ENCODE results near the gene ZNF92.
"Not testable (repeated sequence)": the region's sequence is repeated elsewhere in the genome, so short reads cannot be mapped to it uniquely, and the experiment has no call there.

Gene ZNF92

DNA sequence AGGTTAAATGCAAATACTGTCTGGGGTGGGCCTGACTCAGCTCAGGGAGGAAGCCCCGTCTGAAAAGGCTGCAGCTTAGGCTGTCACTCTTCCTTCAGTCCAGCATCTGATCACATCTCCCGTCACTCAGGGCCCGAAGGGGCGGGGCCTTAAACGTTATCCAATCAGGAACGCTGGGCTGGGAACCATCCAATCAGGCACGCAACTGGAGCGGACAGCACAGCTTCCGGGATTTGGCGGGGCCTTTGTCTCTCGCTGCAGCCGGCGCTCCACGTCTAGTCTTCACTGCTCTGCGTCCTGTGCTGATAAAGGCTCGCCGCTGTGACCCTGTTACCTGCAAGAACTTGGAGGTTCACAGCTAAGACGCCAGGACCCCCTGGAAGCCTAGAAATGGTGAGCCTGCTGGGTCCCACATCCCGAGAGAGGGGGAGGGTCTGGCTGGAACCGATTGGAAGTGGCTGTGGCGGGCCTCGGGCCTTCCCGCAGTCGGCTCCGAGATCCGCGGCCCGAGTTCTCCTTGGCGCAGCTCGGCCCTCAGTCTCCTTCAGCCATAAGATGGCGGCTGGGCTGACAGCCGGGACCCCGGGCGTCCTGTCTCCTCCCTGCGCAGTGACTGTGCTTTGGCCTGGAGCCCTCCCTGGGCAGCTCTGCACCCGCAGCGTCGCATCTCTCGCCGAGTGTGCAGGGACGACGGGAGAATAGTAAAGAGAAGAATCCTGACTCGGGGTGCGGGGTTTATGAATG lies at the start of gene ZNF92:
Gene ZNF92 (plus strand): TSS at position 248 of the 744 bp plus-strand sequence. CDS start 143 bp downstream, at position 391.
- peak; percentile 97 for DNase-seq (ENCODE audit: low read depth)
- peak within 1 kb of the TSS; percentile 56 for H3K4me3 ChIP-seq (ENCODE audit: low read depth, low read length)
- TF ChIP-seq CTCF (IDR thresholded peaks at IDR 0.05; ENCODE audit: low read depth, low read length, missing control alignments), result no peak

- DNase-seq (ENCODE audit: low read depth), result no peak
- H3K4me3 ChIP-seq (ENCODE audit: low read depth, low read length), result no peak overlapping the region
- no peak for TF ChIP-seq CTCF (IDR thresholded peaks at IDR 0.05; ENCODE audit: low read depth, low read length, missing control alignments)
Measured at GRCh38 chr7:65325793-65326432, 47.7 kb upstream of the ZNF92 start.

- no peak overlapping the region for H3K4me3 ChIP-seq (ENCODE audit: low read depth, low read length)
- no peak for TF ChIP-seq CTCF (IDR thresholded peaks at IDR 0.05; ENCODE audit: low read depth, low read length, missing control alignments)
- no peak for DNase-seq (ENCODE audit: low read depth)
Measured at GRCh38 chr7:65338346-65338745, 35.3 kb upstream of the ZNF92 start.

DNA sequence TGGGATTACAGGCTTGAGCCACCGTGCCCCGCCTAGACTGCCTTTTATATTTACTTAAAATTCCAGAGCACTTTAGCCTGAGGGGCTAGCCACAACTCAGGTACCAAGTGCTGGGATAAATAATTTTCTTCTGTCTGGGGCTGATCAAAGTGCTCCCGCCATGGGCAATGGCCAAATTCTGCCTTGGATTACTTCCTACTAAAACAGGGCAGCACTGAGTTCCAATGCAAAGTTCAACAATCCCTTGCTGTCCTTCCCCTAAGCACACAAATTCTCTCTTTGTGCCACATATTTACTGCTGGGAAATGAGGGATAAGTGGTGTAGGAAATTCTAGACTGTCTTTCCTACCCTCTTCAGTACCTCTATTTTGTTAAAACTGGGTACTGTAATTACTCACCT lies 34.4 kb upstream of the ZNF92 start:
- H3K4me3 ChIP-seq (ENCODE audit: low read depth, low read length), result no peak overlapping the region
- DNase-seq (ENCODE audit: low read depth), result no peak
- no peak for TF ChIP-seq CTCF (IDR thresholded peaks at IDR 0.05; ENCODE audit: low read depth, low read length, missing control alignments)

DNA sequence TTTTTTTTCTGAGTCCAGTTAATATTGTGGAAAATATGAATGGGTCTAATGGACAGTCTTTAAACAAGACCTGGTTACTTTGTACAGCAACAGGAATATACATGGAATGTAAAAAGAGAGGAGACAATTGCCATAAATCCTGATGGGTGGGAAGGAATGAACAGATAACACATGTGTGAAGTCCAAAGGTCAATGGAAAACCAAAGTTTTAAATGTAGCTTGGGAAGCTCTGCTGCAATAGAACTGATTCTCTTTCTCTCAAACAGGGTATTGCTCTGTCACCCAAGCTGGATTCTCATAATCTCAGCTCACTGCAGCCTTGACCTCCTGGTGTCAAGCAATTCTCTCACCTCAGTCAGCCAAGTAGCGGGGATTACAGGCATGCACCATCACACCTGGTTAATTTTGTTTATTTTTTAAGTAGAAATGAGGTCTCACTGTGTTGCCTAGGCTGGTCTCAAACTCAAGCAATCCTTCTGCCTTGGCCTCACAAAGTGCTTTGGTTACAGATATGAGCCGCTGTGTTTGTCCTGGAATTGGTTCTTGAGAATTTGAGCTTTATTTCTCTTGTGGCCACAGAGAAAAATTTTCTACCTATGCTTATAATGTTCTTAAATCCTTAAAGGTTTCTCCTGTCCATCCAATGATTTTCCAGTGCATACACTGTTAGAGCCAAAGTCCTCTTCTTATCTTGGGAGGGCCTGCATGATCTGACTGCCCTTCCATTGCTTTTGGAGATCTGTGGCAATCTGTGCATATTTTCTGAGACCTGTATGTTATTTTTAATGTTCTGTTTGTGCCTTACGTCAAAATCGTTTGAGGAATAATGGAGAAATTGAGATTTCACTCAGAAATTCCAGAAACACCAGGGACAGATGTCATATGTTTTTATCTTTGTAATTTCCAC lies 30.7 kb upstream of the ZNF92 start:
- no peak overlapping the region for H3K4me3 ChIP-seq (ENCODE audit: low read depth, low read length)
- DNase-seq (ENCODE audit: low read depth), result no peak
- TF ChIP-seq CTCF (IDR thresholded peaks at IDR 0.05; ENCODE audit: low read depth, low read length, missing control alignments), result no peak

GRCh38 chr7:65344541-65344940 lies 29.1 kb upstream of the ZNF92 start:
- DNase-seq (ENCODE audit: low read depth); H3K4me3 ChIP-seq (ENCODE audit: low read depth, low read length): not testable (repeated sequence)

DNA sequence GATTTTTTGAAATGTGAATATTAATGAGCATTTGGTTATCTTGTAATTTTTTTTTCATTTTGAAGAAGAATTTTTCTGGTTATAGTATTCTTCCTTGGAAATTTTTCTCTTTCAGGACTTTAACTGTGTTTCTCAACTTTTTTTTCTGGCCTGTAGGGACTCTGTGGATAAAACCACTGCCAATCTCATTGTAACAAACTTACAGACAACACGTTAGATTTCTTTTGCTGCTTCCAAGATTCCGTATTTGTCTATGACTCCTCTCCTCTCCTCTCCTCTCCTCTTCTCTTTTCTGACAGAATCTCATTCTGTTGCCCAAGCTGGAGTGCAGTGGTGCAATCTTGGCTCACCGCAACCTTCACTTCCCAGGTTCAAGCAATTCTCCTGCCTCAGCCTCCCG lies 19.4 kb upstream of the ZNF92 start:
- no peak for TF ChIP-seq CTCF (IDR thresholded peaks at IDR 0.05; ENCODE audit: low read depth, low read length, missing control alignments)
- no peak overlapping the region for H3K4me3 ChIP-seq (ENCODE audit: low read depth, low read length)
- no peak for DNase-seq (ENCODE audit: low read depth)

Data from GM12864 (cell line).